Kidney capillary endothelial cell (primary cell): ENCODE measurements around the gene AP1B1.

ENCODE experiments used
- DNase-seq: peaks from one replicate; pipeline ENCODE4 v3.0.0-alpha.2; 2018; ENCODE audit warnings: low spot score

The AP1B1 gene

GRCh38 chr22:29313126-29313575 lies 75.2 kb downstream of the AP1B1 start:
- DNase-seq: peak; percentile 68

- no peak for DNase-seq
Observed at GRCh38 chr22:29312218-29313125, 75.9 kb downstream of the AP1B1 start.

- DNase-seq: no peak
Observed at GRCh38 chr22:29311464-29312217, 76.7 kb downstream of the AP1B1 start.

- DNase-seq: peak; percentile 94
Observed at GRCh38 chr22:29310863-29311339, 77.5 kb downstream of the AP1B1 start.

GRCh38 chr22:29310065-29310862 lies 78.1 kb downstream of the AP1B1 start:
- DNase-seq: no peak

- no peak for DNase-seq
Observed at GRCh38 chr22:29309332-29310064, 78.9 kb downstream of the AP1B1 start.

- no peak for DNase-seq
Observed at GRCh38 chr22:29308791-29309262, 79.5 kb downstream of the AP1B1 start.

- DNase-seq: no peak
Observed at GRCh38 chr22:29308148-29308790, 80.1 kb downstream of the AP1B1 start.

GRCh38 chr22:29307596-29308147 lies 80.7 kb downstream of the AP1B1 start:
- DNase-seq: no peak

- peak; percentile 65 for DNase-seq
Observed at GRCh38 chr22:29306835-29307595, 81.4 kb downstream of the AP1B1 start.

- peak; percentile 77 for DNase-seq
Observed at GRCh38 chr22:29306175-29306834, 82.1 kb downstream of the AP1B1 start, which contains the start of gene GAS2L1. GAS2L1 (plus strand) TSS chr22:29306650; CDS start chr22:29308106, 1,456 bp downstream.

GRCh38 chr22:29305836-29306174 lies 82.6 kb downstream of the AP1B1 start:
- no peak for DNase-seq

- no peak for DNase-seq
Observed at GRCh38 chr22:29302681-29303465, 85.5 kb downstream of the AP1B1 start.

GRCh38 chr22:29302402-29302680 lies 86.0 kb downstream of the AP1B1 start:
- no peak for DNase-seq

- no peak for DNase-seq
Observed at GRCh38 chr22:29301716-29302401, 86.5 kb downstream of the AP1B1 start.

- no peak for DNase-seq
Observed at GRCh38 chr22:29300807-29301601, 87.4 kb downstream of the AP1B1 start.

- no peak for DNase-seq
Observed at GRCh38 chr22:29300467-29300806, 87.9 kb downstream of the AP1B1 start.
